Subcutaneous abdominal adipose tissue (tissue), 5 donors: Measurements from ENCODE around the gene COG6.

ENCODE experiments used
- H3K27ac ChIP-seq: one replicate; pipeline ENCODE4 v1.7.0; 2013; ENCODE audit warnings: low read depth, mild to moderate bottlenecking, inconsistent platforms, low read length, moderate library complexity
- H3K27me3 ChIP-seq, 5 donors: one replicate each; pipeline ENCODE4 v1.7.0; 2013; ENCODE audit warnings: low read length in 5 of 5, inconsistent platforms in 1 of 5; ENCODE audit not compliant: control insufficient read depth in 5 of 5, insufficient read depth in 4 of 5
- H3K36me3 ChIP-seq, 5 donors: one replicate each; pipeline ENCODE4 v1.7.0; 2013; ENCODE audit warnings: low read length in 5 of 5; ENCODE audit not compliant: control insufficient read depth in 5 of 5, insufficient read depth in 5 of 5
- H3K4me1 ChIP-seq, 5 donors: one replicate each; pipeline ENCODE4 v1.7.0; 2013; ENCODE audit warnings: low read length in 5 of 5, mild to moderate bottlenecking in 3 of 5, moderate library complexity in 1 of 5; ENCODE audit not compliant: control insufficient read depth in 5 of 5, insufficient read depth in 5 of 5
- H3K4me3 ChIP-seq, 5 donors: one replicate each; pipeline ENCODE4 v1.7.0; 2013; ENCODE audit warnings: low read length in 5 of 5, low read depth in 1 of 5
- H3K9ac ChIP-seq, 5 donors: one replicate each; pipeline ENCODE4 v1.7.0; 2013; ENCODE audit warnings: low read length in 5 of 5, mild to moderate bottlenecking in 4 of 5, moderate library complexity in 3 of 5
- H3K9me3 ChIP-seq, 5 donors: one replicate each; pipeline ENCODE4 v1.7.0; 2013; ENCODE audit warnings: low read length in 5 of 5; ENCODE audit not compliant: control insufficient read depth in 5 of 5
- donor health status: healthy.
- donor health status: healthy.
- donor health status: healthy.
- donor health status: healthy.
- donor health status: healthy.

The COG6 gene

DNA sequence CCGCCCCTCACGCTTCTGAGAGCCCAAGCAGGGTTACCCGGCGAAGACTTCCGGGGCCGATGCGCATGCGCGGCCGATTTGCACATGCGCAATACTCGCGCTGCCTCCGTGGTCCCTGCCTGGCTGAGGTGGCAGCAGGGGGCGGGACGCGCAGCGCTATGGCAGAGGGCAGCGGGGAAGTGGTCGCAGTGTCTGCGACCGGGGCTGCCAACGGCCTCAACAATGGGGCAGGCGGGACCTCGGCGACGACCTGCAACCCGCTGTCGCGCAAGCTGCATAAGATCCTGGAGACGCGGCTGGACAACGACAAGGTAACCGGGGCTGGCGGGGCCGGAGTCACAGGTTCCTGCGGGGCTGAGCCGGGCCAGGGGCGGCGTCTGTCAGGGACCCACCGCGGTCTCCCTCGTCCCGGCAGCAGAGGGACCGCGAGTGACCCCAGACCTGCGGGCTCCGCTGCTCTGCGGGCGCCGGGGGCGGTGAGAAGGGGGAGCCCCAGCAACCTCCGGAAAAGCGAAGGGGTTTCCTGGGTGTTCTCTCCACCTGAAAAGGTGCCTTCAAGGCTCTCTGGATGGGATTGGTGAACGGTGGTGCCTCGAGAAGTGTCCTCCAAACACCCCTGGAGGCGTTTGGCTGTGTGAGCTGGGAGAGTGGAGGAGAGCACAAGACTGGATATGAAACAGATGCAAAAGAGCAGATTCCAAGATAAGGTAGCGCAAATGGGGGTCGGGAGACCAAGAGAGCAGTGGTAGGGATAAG, at the start of gene COG6:
COG6 (plus strand) TSS at position 94 of the 756 bp plus-strand sequence; CDS start at position 159, 65 bp downstream.
- H3K4me3 ChIP-seq, result peak within 1 kb of the TSS; percentile 93 to 97 (median 94)
- peaks cover 0 to 6% (median 5%) of the 10 kb centered on the region in 5 donors for H3K36me3 ChIP-seq
- H3K27ac ChIP-seq, result peak within 1 kb of the TSS; percentile 70
- H3K4me1 ChIP-seq, result peaks cover 0 to 19% (median 14%) of the 10 kb centered on the region in 5 donors
- peak within 1 kb of the TSS; percentile 42 to 96 (median 93) for H3K9ac ChIP-seq
- H3K9me3 ChIP-seq, result no peaks in the 10 kb centered on the region
- H3K27me3 ChIP-seq, result no peaks in the 10 kb centered on the region

DNA sequence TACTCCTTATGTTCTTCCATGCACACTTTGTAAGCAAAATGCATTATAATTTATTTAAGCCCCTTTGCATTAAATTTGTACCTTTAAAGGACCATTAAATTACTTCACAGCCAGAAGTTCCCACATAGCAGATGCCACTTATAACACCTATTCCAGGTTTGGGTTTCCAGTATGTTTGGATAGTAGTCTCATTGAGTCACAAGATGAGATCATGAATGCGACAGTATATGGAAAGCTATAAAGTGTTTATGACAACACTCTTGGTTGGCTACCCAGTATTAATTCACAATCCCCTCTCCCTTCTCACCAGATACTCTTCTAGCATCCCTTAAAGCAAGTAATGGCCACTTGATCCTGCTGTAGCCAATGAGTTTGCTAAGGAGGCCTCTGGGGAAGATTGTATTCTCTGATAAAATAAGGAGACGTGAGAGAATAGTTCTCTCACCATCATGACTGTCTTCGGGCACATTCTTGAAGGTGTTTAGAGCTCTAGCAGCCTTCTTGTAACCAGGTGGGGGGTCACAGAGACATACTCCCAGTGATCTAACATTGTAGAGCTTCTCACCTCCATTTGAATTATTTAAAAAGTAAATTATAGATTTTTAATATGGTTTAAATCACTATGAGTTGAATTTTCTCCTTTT, 49.7 kb upstream of the COG6 start:
- no peak overlapping the region for H3K9ac ChIP-seq

DNA sequence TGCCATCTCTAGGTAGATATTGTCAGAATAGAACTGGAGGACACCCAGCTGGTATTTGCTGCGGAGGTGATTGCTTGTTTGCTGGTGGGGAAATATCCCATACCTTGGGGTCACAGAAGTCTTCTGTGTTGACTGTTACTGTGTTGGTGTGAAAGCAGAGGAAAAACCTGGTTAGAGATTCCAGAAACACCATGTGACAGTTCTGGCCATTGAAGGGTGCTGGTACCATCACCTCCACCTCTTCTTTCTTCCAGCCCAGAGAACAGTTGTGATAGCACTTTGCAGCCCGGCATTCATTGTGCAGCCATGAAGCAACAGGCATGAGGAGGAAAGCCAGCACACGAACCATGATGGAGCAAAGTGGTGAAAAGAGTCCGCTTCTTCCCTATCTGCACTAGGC, 47.6 kb upstream of the COG6 start:
- Histone ChIP-seq H3K9me3 (no peaks in the 10 kb centered on the region), H3K27ac (no peak overlapping the region), H3K36me3 (no peaks in the 10 kb centered on the region), H3K9ac (no peak overlapping the region), H3K4me3 (no peak overlapping the region), H3K4me1 (peaks cover 0 to 8% (median 4%) of the 10 kb centered on the region in 5 donors), H3K27me3 (no peaks in the 10 kb centered on the region)

More for the DNA sequence above, 49.7 kb upstream of the COG6 start:
- peaks cover 0 to 24% (median 19%) of the 10 kb centered on the region in 5 donors for H3K4me1 ChIP-seq
- H3K36me3 ChIP-seq, result no peaks in the 10 kb centered on the region
- no peaks in the 10 kb centered on the region for H3K27me3 ChIP-seq
- H3K27ac ChIP-seq, result no peak overlapping the region
- H3K4me3 ChIP-seq, result no peak overlapping the region
- no peaks in the 10 kb centered on the region for H3K9me3 ChIP-seq

DNA sequence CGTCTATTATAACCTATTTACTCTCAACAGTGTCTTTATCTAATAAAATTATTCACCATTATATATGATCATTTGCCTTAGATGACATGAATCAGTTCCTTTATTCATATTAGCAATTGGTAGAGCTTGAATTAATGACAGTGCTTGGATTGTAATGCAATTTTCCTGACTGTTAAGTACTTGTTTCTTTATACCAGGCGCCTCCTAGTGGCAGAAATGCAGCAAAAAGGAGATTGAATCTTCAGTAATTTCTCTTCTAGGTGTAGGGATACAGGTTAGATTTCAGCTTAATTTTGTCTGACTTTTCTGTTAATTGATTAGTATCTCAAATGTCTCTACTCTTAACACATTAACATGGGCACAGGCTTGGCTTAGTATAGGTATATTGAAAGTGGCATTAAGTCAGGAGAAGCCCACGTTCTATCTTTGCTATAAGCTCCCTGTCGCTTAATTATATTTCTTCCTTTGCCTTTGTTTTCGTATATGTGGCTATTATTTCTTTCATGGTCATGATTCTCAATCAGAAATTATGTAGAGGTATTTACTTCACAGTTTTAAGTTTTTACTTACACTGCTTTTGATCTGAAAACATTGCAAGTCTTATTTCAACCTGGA, 43.3 kb upstream of the COG6 start:
- peaks cover 0 to 4% (median 3%) of the 10 kb centered on the region in 5 donors for H3K4me1 ChIP-seq
- H3K9ac ChIP-seq, result no peak overlapping the region
- no peaks in the 10 kb centered on the region for H3K27me3 ChIP-seq
- no peak overlapping the region for H3K27ac ChIP-seq
- H3K9me3 ChIP-seq, result no peaks in the 10 kb centered on the region
- H3K4me3 ChIP-seq, result no peak overlapping the region
- no peaks in the 10 kb centered on the region for H3K36me3 ChIP-seq

DNA sequence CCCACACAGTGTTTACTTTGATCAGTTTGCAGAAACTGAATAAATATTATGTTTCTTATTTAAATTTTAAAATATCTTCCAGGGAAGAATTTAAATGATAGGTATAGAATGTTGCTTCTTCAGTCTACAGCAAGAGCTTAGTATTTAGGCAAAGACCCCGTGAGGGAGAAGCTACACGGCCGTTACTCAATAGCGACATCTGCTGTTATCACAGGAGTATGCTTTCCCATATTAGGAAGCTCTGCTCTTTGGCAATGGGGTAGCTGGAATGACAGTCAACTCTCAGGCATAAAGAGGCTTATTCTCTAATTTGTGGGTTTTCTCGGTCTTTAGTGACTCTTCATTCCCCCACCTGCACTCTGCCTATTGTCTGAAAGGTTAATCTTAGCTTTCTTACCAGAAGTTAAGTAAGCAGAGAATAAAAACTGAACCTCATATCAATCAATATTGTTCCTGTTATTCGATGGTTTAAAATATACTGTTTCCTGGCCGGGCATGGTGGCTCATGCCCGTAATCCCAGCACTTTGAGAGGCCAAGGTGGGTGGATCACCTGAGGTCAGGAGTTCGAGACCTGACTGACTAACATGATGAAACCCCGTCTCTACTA, 39.3 kb upstream of the COG6 start:
- Histone ChIP-seq H3K4me3 (no peak overlapping the region), H3K36me3 (no peaks in the 10 kb centered on the region), H3K4me1 (peaks cover 0 to 21% (median 15%) of the 10 kb centered on the region in 5 donors), H3K27ac (no peak overlapping the region), H3K9ac (no peak overlapping the region), H3K9me3 (no peaks in the 10 kb centered on the region), H3K27me3 (no peaks in the 10 kb centered on the region)

DNA sequence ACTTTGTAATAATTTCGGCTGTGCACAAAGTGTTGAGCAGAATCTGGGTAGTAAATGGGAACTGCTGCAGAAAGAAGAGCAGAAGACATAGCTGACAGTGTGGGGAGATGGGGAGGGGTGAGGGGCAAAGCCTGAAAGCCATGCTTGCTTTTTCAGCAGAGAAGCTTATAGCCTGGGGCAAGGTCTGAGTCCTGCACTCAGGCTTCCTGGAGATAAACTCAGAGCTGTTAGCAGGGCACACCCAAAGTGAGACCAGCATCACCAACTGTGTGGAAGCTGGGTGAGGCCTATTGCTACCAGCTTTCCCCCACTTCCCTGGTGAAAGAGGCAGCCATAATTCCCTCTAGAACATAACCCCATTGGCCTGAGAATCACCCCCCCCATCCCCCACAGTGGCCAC, 36.9 kb upstream of the COG6 start:
- Histone ChIP-seq H3K27ac (no peak overlapping the region), H3K4me1 (peaks cover 0 to 21% (median 15%) of the 10 kb centered on the region in 5 donors), H3K27me3 (no peaks in the 10 kb centered on the region), H3K4me3 (no peak overlapping the region), H3K9me3 (no peaks in the 10 kb centered on the region), H3K9ac (no peak overlapping the region), H3K36me3 (no peaks in the 10 kb centered on the region)

DNA sequence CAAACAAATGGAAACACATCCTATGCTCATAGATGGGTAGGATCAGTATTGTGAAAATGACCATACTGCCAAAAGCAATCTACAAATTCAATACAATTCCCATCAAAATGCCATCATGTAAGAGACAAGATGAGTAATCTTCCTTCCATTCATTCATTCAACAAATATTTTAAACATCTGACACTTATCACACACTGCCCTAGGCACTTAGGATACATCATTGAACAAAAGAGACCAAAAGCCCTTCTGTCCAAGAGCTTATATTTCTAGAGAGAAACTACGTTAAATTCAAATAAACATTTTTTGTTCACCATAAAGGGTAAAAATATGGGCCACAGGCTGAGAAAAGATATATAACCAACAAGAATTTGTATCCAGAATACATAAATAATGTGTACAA, 32.0 kb upstream of the COG6 start:
- H3K9me3 ChIP-seq, result no peaks in the 10 kb centered on the region
- H3K4me1 ChIP-seq, result peaks cover 0 to 10% (median 7%) of the 10 kb centered on the region in 5 donors
- no peak overlapping the region for H3K9ac ChIP-seq
- H3K27me3 ChIP-seq, result no peaks in the 10 kb centered on the region
- H3K36me3 ChIP-seq, result no peaks in the 10 kb centered on the region
- H3K4me3 ChIP-seq, result no peak overlapping the region
- H3K27ac ChIP-seq, result no peak overlapping the region

DNA sequence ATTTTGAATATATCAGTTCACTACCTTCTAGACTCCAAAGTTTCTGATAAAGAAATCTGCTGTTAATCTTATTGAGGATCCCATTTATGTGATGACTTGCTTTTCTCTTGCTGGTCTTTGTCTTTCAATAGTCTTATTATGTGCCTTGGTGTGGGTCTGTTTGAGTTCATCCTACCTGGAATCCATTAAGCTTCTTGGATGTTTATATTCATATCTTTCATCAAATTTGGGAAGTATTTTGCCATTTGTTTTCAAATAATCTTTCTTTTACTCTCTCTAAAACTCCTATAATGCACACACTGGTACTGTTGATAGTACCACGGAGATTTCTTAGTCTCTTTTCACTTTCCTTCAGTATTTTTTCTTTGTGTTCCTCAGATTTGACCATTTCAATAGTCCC, 24.2 kb upstream of the COG6 start:
- Histone ChIP-seq H3K4me3 (no peak overlapping the region), H3K4me1 (no peaks in the 10 kb centered on the region), H3K27ac (no peak overlapping the region), H3K9me3 (peaks cover 0 to 10% (median 0%) of the 10 kb centered on the region in 5 donors), H3K9ac (no peak overlapping the region), H3K27me3 (no peaks in the 10 kb centered on the region), H3K36me3 (no peaks in the 10 kb centered on the region)

DNA sequence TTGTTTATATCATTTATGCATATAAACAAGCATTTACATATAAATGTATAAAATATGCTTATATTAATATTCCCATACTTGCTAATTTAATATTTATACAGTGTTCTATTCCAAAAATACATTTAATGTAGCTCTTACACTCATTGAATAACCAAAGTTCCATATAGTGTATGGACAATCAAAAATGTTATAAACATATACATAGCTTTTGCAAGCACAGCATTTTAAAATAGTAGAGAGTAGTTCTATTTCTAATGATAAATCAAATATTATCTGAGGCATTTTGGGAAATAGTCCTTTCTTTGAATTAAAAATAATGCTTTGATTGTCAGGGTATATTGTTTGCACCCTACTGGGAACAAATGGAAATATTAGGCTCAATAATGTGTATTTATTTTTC, 22.5 kb upstream of the COG6 start:
- H3K27ac ChIP-seq, result no peak overlapping the region
- no peaks in the 10 kb centered on the region for H3K4me1 ChIP-seq
- H3K9ac ChIP-seq, result no peak overlapping the region
- peaks cover 0 to 10% (median 0%) of the 10 kb centered on the region in 5 donors for H3K9me3 ChIP-seq
- H3K4me3 ChIP-seq, result no peak overlapping the region
- no peaks in the 10 kb centered on the region for H3K27me3 ChIP-seq
- no peaks in the 10 kb centered on the region for H3K36me3 ChIP-seq

DNA sequence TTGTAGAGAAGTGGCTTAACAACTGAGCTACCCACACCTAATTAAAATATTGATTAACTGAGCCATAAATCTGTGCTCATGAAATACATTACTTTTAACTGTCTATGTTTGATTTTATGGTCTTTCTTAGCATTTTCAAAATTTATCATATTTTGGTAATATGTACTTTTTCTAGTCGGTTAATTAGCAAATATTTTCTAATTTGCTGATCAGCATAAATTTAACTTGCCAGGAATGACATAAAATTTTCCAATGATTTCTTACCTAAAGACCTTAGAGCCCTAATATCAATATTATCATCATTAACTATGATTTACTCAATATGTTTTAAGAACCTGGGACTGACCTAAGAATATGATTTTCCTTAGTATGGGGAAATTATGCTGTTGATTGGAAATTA, 19.9 kb upstream of the COG6 start:
- Histone ChIP-seq H3K27me3 (no peaks in the 10 kb centered on the region), H3K27ac (no peak overlapping the region), H3K36me3 (no peaks in the 10 kb centered on the region), H3K9ac (no peak overlapping the region), H3K4me1 (no peaks in the 10 kb centered on the region), H3K4me3 (no peak overlapping the region), H3K9me3 (peaks cover 0 to 10% (median 0%) of the 10 kb centered on the region in 5 donors)
